Daoy (cell line): ENCODE results near the gene SLIT1. TPM values are rescaled to one million over a fixed set of nuclear protein-coding genes. Genes with fewer than 3 reads are reported as not detected.

Experiments
- DNase-seq: peaks from one replicate; pipeline ENCODE4 v3.0.0-alpha.2; 2015; ENCODE audit warnings: low read depth
- total RNA-seq: library from RNA; depleted of rRNA; stranded (reverse); fragments of >200 nt; shearing (Covaris generic); gene quantifications from 2 replicates; pipeline ENCODE4 v1.2.3, GENCODE V29; 2014

SLIT1 gene
- total RNA-seq, 1 experiment from 2014 or later: 0.11 TPM

DNA sequence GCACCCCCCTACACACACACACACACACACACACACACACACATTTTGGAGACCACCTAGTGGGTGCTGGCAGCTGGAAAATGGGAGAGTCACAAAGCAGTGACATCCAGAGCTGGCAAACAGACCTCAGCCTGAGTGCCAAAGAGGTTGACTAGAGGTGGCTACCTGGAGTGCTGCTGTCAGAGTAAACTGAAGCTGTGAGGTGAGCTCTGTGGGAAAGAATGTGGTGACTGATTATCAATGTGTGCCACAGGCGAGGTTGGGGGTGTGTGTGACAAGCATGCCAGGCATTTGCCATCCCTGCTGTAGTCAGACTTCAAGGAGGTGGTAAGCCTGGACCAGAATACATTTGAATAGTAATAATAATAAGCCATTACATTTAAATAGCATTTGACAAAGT, 120.6 kb downstream of the SLIT1 start:
- peak; percentile 46 for DNase-seq

GRCh38 chr10:97063983-97064837, 121.5 kb downstream of the SLIT1 start:
- DNase-seq: no peak

DNA sequence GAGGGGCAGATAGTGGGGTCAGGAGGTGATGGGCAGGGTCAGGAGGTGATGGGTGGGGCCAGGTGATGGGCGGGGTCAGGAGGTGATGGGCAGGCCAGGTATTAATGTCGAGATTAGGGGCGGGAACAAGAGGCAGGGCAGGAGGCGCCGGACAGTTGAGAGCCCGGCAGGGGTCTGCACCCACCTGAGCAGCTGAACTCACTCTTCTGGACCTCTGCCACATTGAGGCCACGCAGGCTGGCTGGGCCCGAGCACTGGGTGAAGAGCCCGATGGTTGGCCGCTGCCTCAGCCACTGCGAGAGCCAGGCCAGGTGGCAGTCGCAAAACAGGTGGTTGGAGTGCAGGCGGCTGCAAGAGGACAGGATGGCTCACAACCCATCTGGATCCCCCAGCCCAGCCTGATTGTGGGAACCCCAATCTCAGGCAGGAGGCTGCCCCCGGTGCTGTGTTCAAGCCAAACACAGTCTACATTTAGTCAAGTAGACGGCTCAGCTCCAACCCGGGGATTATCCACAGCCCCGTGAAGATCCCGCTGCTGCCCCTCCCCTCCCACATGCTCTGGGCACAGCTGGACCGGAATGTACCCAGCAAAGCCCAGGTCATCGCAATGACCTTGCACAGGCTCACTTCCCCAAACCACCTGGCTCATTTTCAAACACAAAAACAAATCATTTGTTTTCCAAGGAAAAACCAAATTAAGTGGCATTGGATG, 122.3 kb downstream of the SLIT1 start:
- no peak for DNase-seq

DNA sequence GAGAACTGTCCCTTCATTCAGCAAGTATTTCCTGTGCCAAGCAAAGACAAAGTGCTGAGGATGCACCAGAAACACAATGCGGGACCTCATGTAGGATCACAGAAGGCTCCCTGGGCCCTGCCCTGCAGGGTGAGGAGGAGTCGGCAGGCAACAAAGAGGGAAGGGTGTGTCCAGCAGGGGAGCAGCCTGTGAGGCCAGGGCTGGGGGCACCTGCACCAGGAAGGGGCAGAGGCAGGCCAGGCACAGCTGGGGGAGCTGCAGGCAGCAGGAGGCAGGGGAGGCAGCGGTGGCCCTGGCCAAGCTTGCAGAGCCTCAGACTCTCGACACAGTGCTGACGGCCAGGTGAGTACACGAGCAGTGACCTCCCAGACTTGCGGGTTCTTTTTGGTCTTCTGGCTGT, 123.3 kb downstream of the SLIT1 start:
- no peak for DNase-seq

DNA sequence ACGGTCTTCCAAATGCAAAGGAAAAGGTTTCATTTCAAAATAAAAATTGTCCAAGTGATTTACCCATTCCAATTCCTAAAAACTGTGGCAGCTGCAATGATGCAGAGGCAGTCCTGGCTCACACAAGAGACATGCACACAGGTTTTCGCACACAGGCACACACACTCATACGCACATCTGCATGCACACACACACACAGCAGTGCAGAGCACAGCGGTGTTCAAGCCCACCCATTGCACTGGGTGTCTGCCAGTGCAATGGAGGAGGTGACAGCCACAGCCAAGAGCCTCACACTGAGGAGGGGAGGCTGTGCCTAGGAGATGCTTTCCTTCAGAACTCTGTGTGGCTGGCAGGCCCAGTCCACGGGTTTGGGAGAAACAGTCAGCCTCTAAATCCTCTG, 123.7 kb downstream of the SLIT1 start:
- DNase-seq: no peak

DNA sequence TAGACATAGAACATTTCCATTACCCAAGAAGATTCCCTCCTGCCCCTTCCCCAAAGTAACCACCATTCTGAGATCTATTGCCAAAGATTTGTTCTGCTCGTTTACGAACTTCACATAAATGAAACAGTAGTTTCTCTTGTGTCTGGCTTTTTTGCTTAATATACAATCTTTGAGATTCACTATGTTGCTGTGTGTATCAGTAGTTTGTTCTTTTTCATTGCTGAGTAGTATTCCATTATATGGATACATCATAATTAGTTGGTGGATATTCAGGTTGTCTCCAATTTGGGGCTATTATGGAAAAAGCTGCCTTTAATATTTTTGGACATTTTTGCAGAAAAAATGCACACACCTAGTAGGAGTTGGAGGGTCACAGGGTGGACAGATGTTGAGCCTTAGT, 124.3 kb downstream of the SLIT1 start:
- DNase-seq: no peak

DNA sequence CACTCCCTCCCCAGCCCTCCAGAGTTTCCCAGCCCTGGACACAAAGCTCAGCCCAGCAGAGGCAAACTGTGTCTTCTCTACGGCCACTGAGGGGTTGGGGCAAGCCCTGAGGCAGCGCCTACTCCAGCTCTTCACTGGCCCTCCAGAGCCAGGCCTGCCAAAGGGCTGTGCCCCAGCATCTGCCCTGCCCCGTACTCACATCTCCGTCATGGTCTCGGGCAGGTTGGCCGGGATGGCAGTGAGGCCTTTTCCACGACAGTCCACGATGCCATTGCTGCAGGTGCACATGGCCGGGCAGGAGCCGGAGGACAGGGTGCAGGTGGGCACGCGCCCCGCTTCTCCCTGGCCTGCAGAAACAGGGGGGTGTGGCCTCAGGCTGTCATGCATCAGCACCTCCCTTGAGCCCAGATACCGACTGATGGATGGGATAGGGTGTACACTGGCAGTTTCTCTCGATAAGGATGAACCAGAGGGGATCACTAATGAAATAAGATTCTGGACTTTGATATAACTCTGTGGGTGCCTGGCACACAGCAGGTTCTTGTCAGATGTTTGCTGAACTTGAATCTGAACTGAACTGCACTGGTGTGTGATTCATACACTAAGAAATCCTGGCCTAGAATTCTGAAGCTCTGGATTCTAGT, 125.2 kb downstream of the SLIT1 start:
- no peak for DNase-seq

DNA sequence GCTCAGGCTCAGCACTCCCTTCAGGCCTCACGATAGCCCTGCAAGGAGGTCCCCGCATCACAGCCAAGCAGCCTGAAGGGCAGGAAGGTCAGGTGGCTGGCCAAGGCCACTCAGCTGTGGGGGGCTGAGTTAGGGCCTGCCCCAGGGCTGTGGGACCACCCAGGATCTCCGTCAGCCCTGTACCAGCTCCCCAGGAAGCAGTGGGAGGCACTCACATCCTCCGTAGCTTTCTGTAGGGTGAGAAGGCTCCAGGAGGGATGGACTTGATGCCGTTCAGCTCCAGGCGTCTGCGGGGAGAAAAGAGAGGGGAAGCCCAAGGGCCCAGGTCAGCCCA, 125.9 kb downstream of the SLIT1 start:
- no peak for DNase-seq

- no peak for DNase-seq
These were observed 126.5 kb downstream of the SLIT1 start for GRCh38 chr10:97059006-97059871.

DNA sequence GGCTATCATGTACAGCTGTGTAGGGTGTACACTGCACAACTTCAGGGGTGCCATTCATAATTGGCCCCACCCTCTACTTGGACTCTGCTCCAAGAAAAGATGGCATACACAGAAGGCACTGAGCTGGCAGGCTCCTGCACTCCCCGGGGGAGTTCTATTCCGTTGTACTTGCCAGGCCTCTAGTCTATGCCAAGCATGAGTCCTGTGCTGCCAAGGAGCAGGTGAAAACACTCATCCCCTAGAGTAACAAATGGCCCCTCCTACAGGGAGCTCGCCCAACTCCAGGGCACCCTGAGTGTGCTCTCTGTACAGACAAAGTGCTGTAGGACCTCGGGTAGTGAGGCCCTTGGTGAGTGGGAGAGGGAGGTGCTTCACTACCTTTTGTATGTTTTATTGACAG, 127.2 kb downstream of the SLIT1 start:
- DNase-seq: no peak

DNA sequence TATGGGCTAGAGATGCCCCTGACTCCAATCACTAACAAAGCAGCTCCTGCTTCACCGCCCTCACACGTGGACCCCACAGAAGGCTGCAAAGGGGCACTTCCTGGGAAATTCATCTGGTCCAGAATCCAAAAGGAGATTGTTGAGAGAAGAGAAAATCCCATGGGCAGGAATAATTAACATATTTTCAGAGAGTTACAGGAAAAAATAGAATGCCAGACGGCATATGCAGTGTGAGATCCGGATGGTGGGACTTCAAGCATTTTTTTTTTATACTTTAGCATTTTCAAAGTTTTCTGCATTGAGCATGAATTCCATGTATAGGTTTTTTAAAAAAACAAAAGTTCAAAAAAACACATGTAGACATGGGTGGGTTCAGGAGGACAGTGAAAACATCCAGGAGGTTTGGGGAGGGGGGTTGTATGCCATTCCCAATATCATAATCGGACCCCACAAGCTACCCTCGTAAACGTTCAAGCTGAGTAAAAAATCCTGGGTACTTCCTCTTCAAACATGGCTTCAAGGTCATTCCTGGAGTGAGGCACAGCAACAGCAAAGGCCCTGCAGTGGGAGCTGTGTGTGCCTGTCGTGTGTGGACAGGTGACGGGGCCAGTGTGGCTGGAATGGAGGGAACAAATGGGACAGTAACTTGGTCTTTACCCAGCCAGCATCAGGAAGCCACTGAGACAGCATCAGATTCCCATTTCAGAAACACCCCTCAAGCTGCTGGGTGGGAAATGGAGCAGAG, 128.1 kb downstream of the SLIT1 start:
- DNase-seq: no peak

DNA sequence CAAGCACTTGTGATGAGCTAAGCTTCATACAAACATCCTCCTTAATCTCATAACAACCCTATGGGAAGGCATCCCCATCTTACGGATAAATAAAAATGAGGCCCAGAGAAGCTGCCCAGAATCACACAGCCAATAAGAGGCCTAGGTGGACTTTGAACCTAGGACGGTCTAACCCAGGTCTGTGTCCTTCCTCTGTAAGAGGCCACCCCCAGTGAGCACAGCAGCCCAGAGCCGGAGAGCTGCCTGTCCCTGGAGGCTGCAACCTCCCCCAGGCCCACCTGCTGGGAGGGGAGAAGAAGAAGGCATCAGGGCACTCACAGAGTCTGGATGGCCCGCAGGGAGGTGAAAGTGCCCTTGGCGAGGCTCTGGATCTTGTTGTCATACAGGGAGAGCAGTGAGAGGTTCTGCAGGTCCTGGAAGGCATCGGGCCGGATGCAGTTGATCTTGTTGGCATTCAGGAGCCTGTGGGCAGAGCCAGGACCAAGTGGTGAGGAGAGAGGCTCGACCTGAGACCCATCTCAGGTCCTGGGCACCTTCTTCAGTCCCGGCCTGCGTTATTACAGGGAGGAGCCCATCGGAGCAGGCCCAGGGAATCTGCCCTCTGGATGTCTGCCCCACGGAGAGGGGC, 129.6 kb downstream of the SLIT1 start:
- DNase-seq: no peak

DNA sequence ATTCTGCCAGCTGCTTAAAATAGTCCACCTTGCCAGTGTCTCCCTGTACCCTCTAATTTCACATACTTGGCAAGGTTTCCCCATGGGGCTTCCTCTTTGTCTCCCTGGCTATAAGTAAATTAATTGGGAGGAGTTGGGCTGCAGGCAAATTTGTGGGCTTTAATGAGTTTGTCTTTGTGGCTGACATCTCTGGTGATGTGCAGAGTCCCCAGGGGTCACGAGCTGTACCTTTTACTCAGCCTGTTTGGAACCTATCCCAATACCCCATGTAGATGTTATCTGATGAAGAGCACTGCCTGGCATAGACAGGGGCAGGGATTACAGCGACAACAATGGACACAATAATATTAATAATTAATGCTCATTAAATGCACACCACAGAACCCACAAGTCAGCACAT, 132.5 kb downstream of the SLIT1 start:
- no peak for DNase-seq

DNA sequence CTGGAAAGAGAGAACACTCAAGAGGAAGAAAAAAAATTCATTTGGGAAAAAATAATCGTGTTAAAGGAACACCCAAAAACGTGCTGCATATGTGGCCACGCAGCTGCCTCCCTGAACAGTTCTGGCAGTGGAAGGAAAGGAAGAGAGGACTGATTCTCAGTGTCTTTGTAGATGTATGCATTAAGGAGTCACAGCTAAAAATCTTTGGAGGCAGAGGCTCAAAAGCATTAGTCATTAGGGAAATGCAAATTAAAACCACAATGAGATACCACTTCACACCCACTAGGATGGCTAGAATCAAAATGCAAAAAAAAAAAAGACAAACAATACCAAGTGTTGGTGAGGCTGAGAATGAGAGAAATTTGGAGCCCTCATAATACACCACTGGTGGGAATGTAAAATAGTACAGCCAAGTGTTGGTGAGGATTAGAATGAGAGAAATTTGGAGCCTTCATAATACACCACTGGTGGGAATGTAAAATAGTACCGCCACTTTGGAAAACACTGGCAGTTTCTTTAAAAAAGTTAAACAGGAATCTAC, 134.7 kb downstream of the SLIT1 start:
- DNase-seq: no peak

DNA sequence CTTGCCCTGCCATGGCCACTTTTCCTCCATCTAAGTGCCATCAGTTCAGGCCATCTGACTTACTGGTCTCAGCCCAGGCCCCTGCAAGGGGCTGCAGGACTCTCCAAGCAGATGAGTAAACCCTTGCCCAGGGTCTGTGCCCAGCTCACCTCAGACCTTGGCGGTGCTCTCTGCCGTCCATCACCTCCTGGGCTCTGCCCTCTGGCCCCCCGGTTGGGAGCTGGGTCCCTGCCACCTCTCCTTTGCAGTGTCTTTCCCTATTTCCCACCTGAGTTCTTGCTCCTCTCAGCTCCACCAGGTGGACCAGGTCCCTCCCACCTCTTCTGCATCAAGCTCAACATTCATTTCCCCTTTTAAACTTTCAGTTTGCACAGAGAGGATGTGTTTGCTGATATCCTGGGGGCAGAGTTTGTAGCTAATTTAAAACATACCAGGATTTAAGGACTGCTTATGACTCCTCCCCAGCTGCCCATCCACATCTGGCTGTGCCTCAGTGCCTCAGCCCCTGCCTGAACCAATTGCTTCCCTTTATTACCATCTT, 135.5 kb downstream of the SLIT1 start:
- no peak for DNase-seq

DNA sequence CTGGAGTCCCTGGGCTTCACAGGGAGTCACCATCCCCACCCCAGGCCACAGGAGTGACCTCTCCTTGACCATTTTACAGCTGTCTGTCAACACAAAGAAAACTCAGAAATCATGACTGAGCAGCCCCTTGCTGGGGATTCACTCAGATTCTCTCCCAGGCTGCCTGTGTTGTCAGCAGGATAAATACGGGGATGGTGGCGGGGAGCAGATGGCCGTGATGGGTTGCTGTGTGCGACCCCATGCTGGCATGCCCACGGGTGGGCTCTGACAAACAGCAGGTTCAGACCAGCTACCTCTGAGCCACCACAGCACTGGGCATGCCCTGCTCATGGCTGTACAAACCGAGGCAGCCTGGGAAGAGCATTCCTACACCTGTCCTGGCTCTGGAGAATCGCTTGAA, 136.1 kb downstream of the SLIT1 start:
- DNase-seq: no peak

DNA sequence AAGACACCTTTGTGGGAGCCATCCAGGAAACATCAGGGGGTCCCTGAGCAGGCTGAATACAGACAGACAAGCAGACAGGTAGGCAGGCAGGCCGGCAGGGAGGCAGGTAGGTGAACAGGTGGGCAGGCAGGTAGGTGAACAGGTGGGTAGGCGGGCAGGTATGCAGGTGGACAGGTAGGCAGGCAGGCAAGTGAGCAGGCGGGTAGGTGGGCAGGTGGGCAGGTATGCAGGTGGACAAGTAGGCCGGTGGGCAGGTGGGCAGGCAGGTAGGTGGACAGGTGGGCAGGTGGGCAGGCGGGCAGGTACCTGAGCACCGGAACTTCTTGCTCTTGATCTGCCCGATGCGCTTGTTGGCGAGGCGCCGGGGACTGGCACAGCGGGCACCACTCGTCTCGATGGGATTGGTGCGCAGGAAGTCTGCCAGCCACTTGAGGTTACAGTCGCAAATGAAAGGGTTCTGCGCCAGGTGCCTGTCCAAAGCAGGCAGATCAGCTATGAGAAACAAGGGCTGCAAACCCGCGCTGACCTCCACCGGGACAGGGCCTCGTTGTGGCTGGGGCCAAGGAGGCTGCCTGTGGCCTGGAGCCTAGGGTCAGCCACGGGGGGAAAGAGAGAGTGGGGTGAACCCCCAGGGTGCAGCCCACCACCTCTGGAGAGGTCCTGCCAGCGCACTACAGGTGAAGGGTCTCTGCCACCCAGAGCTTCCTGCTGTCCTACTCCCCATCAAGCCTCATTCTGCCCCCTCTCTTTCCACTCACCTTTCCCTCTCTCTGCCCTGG, 136.9 kb downstream of the SLIT1 start:
- no peak for DNase-seq

GRCh38 chr10:97047788-97048187, 138.0 kb downstream of the SLIT1 start:
- DNase-seq: no peak

DNA sequence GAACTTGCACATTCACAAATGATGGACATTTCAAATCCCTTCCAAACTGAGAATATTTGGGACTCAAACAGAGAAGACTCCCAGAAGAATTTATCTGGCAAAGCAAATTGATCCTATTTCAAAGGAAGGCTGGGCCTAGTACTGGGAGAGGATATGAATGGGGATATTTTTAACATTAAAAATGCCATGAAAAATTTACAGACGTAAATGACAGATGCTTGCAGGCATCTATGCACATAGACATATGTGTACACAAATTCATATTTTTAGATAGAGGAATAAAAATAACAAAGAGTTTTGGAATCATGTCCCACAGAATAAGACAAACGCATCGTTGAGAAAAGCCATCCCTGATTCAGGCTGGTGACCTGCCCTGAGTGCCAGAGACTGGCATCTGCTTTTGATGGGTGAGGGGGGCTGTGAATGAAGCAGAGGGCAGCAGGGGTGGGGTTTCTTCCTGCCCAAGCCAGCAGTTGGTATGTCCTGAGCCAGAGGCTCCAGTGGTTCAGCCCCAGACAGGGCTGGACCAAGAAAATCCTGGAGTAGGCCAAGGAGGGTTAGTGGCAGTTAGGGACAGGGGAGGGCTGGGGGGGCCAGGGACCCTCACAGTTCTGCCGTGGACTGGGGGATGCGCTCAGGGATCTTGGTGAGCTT, 138.5 kb downstream of the SLIT1 start:
- no peak for DNase-seq
